Keratinocyte (primary cell): Measurements from ENCODE around the gene SMAD6.

Experiments
- EZH2 ChIP-seq: IDR thresholded peaks from one replicate; pipeline ENCODE4 v1.6.1; 2012; ENCODE audit warnings: inconsistent platforms, mild to moderate bottlenecking, low read length, moderate library complexity
- TF ChIP-seq, protein P1 (sequence below), 3 experiments: IDR thresholded peaks in 1 of 3; conservative IDR thresholded peaks in 1 of 3; optimal IDR thresholded peaks in 1 of 3; 2 replicates in 2 of 3; 3 replicates in 1 of 3; pipeline versions ENCODE3 to v1.5.1; 2011; ENCODE audit warnings: low read length in 3 of 3, mild to moderate bottlenecking in 3 of 3, moderate library complexity in 2 of 3, control low read depth in 1 of 3, inconsistent platforms in 1 of 3; ENCODE audit not compliant: insufficient read depth in 2 of 3; ENCODE audit errors: extremely low read depth in 1 of 3

- TF ChIP-seq, protein P1, sequence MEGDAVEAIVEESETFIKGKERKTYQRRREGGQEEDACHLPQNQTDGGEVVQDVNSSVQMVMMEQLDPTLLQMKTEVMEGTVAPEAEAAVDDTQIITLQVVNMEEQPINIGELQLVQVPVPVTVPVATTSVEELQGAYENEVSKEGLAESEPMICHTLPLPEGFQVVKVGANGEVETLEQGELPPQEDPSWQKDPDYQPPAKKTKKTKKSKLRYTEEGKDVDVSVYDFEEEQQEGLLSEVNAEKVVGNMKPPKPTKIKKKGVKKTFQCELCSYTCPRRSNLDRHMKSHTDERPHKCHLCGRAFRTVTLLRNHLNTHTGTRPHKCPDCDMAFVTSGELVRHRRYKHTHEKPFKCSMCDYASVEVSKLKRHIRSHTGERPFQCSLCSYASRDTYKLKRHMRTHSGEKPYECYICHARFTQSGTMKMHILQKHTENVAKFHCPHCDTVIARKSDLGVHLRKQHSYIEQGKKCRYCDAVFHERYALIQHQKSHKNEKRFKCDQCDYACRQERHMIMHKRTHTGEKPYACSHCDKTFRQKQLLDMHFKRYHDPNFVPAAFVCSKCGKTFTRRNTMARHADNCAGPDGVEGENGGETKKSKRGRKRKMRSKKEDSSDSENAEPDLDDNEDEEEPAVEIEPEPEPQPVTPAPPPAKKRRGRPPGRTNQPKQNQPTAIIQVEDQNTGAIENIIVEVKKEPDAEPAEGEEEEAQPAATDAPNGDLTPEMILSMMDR (optimal IDR thresholded peaks at IDR 0.05 in 1 of 3, IDR thresholded peaks at IDR 0.05 in 1 of 3, conservative IDR thresholded peaks at IDR 0.05 in 1 of 3; ENCODE audit: extremely low read depth in 1 of 3, insufficient read depth in 2 of 3, low read length in 3 of 3): no peak
- no peak for TF ChIP-seq EZH2
Observed at GRCh38 chr15:66672867-66673266, 29.2 kb upstream of the SMAD6 start.
